ENCODE data around the gene THRB.

- TF ChIP-seq, protein P1, sequence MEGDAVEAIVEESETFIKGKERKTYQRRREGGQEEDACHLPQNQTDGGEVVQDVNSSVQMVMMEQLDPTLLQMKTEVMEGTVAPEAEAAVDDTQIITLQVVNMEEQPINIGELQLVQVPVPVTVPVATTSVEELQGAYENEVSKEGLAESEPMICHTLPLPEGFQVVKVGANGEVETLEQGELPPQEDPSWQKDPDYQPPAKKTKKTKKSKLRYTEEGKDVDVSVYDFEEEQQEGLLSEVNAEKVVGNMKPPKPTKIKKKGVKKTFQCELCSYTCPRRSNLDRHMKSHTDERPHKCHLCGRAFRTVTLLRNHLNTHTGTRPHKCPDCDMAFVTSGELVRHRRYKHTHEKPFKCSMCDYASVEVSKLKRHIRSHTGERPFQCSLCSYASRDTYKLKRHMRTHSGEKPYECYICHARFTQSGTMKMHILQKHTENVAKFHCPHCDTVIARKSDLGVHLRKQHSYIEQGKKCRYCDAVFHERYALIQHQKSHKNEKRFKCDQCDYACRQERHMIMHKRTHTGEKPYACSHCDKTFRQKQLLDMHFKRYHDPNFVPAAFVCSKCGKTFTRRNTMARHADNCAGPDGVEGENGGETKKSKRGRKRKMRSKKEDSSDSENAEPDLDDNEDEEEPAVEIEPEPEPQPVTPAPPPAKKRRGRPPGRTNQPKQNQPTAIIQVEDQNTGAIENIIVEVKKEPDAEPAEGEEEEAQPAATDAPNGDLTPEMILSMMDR (IDR thresholded peaks at IDR 0.05), result no peak
- TF ChIP-seq POLR2A (IDR thresholded peaks at IDR 0.05), result no peak
Measured at GRCh38 chr3:24367216-24367615, 127.4 kb downstream of the THRB start.
